Endometrial microvascular endothelial cells (primary cell): ENCODE data around the gene TAGLN. TPM values are rescaled to one million over a fixed set of nuclear protein-coding genes. Genes with fewer than 3 reads are reported as not detected.

ENCODE experiments used
- in situ Hi-C: cut with HindIII; loops from 2 replicates; pipeline ENCODE4 v1.10.0; 2017; ENCODE audit warnings: low sequenced_read_pairs, low pct_unique_long_range_greater_than_20kb; ENCODE audit errors: inconsistent ontology term
- total RNA-seq: library from RNA; depleted of rRNA; stranded (reverse); fragments of >200 nt; gene quantifications from one replicate; pipeline ENCODE4 v1.2.3, GENCODE V29; 2015; ENCODE audit errors: inconsistent ontology term

TAGLN gene
- 110 TPM for total RNA-seq

GRCh38 chr11:117199053-117199915 lies at the start of gene TAGLN:
TAGLN (plus strand) TSS chr11:117199370; CDS start chr11:117203014, 3,644 bp downstream.
- in situ Hi-C loops: no loop called here

- in situ Hi-C loops: no loop called here
These were observed 47.1 kb upstream of the TAGLN start for GRCh38 chr11:117152066-117152465.

GRCh38 chr11:117154468-117154867 lies 44.7 kb upstream of the TAGLN start:
- in situ Hi-C loops: no loop called here

- in situ Hi-C loops: no loop called here
These were observed 41.7 kb upstream of the TAGLN start for GRCh38 chr11:117157507-117157906.

- in situ Hi-C loops: no loop called here
These were observed 39.3 kb upstream of the TAGLN start for GRCh38 chr11:117159892-117160291.

- in situ Hi-C loops: no loop called here
These were observed 38.3 kb upstream of the TAGLN start for GRCh38 chr11:117160826-117161225.

GRCh38 chr11:117166491-117166890 lies 32.7 kb upstream of the TAGLN start:
- in situ Hi-C loops: no loop called here

- in situ Hi-C loops: loop anchor here (10.0 kb wide), 1 partner anchor 55 kb away; no protein-coding TSS in a partner anchor
These were observed 29.4 kb upstream of the TAGLN start for GRCh38 chr11:117169736-117170135.

- in situ Hi-C loops: loop anchor here (10.0 kb wide), 1 partner anchor 55 kb away; no protein-coding TSS in a partner anchor
These were observed 29.0 kb upstream of the TAGLN start for GRCh38 chr11:117170210-117170609.

- in situ Hi-C loops: loop anchor here (10.0 kb wide), 1 partner anchor 54 kb away; no protein-coding TSS in a partner anchor
These were observed 28.2 kb upstream of the TAGLN start for GRCh38 chr11:117171007-117171403.

GRCh38 chr11:117171404-117172061 lies 27.6 kb upstream of the TAGLN start:
- in situ Hi-C loops: loop anchor here (10.0 kb wide), 1 partner anchor 53 kb away; no protein-coding TSS in a partner anchor

- in situ Hi-C loops: loop anchor here (10.0 kb wide), 1 partner anchor 52 kb away; no protein-coding TSS in a partner anchor
These were observed 26.3 kb upstream of the TAGLN start for GRCh38 chr11:117172724-117173421.

GRCh38 chr11:117175104-117175503 lies 24.1 kb upstream of the TAGLN start:
- in situ Hi-C loops: loop anchor here (10.0 kb wide), 1 partner anchor 50 kb away; no protein-coding TSS in a partner anchor

- in situ Hi-C loops: loop anchor here (10.0 kb wide), 1 partner anchor 49 kb away; no protein-coding TSS in a partner anchor
These were observed 23.4 kb upstream of the TAGLN start for GRCh38 chr11:117175781-117176180.

GRCh38 chr11:117176186-117176585 lies 23.0 kb upstream of the TAGLN start:
- in situ Hi-C loops: loop anchor here (10.0 kb wide), 1 partner anchor 49 kb away; no protein-coding TSS in a partner anchor

GRCh38 chr11:117177534-117178209 lies 21.5 kb upstream of the TAGLN start:
- in situ Hi-C loops: loop anchor here (10.0 kb wide), 1 partner anchor 47 kb away; no protein-coding TSS in a partner anchor

GRCh38 chr11:117178210-117179034 lies 20.7 kb upstream of the TAGLN start, which contains the start of gene SIDT2:
SIDT2 (plus strand) TSS chr11:117178743; CDS start chr11:117179264, 521 bp downstream.
- in situ Hi-C loops: loop anchor here (10.0 kb wide), 1 partner anchor 46 kb away; no protein-coding TSS in a partner anchor
